ENCODE measurements around the gene PPP6R3.

The PPP6R3 gene

GRCh38 chr11:68591719-68592118 lies 131.2 kb downstream of the PPP6R3 start:
- TF ChIP-seq, protein P1, sequence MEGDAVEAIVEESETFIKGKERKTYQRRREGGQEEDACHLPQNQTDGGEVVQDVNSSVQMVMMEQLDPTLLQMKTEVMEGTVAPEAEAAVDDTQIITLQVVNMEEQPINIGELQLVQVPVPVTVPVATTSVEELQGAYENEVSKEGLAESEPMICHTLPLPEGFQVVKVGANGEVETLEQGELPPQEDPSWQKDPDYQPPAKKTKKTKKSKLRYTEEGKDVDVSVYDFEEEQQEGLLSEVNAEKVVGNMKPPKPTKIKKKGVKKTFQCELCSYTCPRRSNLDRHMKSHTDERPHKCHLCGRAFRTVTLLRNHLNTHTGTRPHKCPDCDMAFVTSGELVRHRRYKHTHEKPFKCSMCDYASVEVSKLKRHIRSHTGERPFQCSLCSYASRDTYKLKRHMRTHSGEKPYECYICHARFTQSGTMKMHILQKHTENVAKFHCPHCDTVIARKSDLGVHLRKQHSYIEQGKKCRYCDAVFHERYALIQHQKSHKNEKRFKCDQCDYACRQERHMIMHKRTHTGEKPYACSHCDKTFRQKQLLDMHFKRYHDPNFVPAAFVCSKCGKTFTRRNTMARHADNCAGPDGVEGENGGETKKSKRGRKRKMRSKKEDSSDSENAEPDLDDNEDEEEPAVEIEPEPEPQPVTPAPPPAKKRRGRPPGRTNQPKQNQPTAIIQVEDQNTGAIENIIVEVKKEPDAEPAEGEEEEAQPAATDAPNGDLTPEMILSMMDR (IDR thresholded peaks at IDR 0.05; ENCODE audit: low read depth, low read length, missing control alignments), result no peak
- in situ Hi-C loops (cut with HindIII; ENCODE audit: low pct_ligation_motif_present, low sequenced_read_pairs), result no loop called here

DNA sequence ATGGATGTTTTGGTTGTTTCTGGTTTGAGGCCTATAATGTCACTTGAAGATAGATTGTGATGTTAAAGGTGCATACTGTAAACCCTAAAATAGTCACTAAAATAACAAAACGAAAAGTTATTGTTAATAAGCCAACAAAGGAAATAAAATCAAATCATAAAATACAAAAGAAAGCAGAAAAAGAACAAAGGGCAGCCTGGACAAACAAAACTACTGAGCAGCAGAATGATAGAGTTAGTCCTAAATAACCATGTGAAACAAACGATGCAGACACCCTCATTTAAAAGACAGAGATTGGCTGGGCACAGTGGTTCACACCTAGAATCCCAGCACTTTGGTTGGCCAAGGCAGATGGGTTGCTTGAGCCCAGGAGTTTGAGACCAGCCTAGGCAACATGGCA lies 132.9 kb downstream of the PPP6R3 start:
- Histone ChIP-seq H3K27me3 (replicated peaks) (no peaks in the 10 kb centered on the region), H3K36me3 (replicated peaks) (peaks cover 48% of the 10 kb centered on the region), H3K27ac (no peak overlapping the region), H3K4me3 (ENCODE audit: low read depth, low read length) (no peak overlapping the region)
- no peak for DNase-seq
- TF ChIP-seq, protein P1 (IDR thresholded peaks at IDR 0.05; ENCODE audit: low read depth, low read length, missing control alignments), result no peak
- in situ Hi-C loops (cut with HindIII; ENCODE audit: low pct_ligation_motif_present, low sequenced_read_pairs), result no loop called here

More at GRCh38 chr11:68591719-68592118, 131.2 kb downstream of the PPP6R3 start:
- Histone ChIP-seq H3K36me3 (replicated peaks) (peaks cover 40% of the 10 kb centered on the region), H3K4me3 (ENCODE audit: low read depth, low read length) (no peak overlapping the region), H3K27me3 (replicated peaks) (no peaks in the 10 kb centered on the region), H3K27ac (no peak overlapping the region)
- DNase-seq, result no peak

- peaks cover 53% of the 10 kb centered on the region for H3K36me3 ChIP-seq (replicated peaks)
- no peak overlapping the region for H3K27ac ChIP-seq
- H3K4me3 ChIP-seq (ENCODE audit: low read depth, low read length), result no peak overlapping the region
- no peak for DNase-seq
- H3K27me3 ChIP-seq (replicated peaks), result no peaks in the 10 kb centered on the region
- TF ChIP-seq, protein P1 (IDR thresholded peaks at IDR 0.05; ENCODE audit: low read depth, low read length, missing control alignments), result no peak
- in situ Hi-C loops (cut with HindIII; ENCODE audit: low pct_ligation_motif_present, low sequenced_read_pairs), result no loop called here
These were observed 133.6 kb downstream of the PPP6R3 start for GRCh38 chr11:68594123-68594522.

DNA sequence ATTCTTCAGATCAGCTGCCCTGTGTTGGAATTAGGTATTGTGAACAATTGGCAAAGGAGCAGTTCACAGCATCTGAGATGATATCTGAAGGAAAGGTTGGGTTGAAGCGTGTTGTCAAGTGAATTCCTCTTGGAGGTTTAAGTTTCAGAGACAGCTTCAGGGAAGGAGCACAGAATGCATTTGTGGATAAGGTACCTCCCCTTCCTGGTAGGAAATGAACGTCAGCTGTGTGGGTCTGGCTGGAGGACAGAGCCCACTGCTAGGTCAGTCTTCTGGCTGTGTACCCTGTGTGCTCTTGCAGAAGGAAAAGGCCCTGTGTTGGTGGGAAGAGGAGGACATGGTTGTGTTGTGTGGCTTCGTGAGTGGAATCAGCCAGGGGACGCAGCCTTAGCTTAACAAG lies 135.7 kb downstream of the PPP6R3 start:
- DNase-seq, result no peak
- Histone ChIP-seq H3K4me3 (ENCODE audit: low read depth, low read length) (no peak overlapping the region), H3K27me3 (replicated peaks) (no peaks in the 10 kb centered on the region), H3K27ac (no peak overlapping the region), H3K36me3 (replicated peaks) (peaks cover 60% of the 10 kb centered on the region)
- in situ Hi-C loops (cut with HindIII; ENCODE audit: low pct_ligation_motif_present, low sequenced_read_pairs), result no loop called here
- TF ChIP-seq, protein P1 (IDR thresholded peaks at IDR 0.05; ENCODE audit: low read depth, low read length, missing control alignments), result no peak

DNA sequence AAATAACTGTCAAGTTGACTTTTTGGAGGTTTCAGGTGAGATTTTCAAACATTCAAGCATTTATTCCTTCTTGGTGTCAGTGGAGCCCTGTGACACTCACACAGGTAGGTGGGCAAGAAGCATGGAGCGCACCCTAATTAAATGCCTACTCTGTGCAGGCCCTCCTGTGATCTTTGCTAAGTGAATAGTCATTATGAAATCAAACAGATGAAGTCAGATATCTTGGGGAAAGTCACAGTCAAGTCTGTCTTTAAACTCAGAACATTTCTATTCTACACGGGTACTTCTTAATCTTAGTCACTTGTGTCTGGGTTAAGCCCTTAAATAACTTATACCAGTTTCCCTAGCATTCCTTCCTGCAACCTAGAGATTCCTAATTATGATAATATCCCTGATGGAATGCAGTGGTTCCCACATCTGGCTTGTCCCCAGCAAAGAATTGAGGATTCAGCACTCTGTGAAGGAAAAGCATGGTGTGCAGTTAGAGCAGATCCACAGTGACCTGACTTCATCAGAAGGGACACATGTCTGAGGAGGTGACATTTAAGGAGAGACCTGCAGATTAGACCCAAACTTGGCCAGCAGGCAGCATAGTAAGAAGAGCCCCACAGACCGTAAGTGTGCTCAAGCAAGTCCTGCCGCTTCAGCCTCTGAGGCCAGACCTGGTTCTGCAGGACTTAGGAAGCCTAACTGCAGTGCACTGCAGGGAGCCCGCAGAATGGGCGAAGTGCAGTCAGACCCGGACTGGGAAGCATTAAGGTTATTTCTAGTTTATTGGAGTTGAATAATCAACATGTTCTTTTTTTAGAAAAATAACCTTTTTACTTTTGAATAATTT lies 138.5 kb downstream of the PPP6R3 start:
- no peaks in the 10 kb centered on the region for H3K27me3 ChIP-seq (replicated peaks)
- no peak overlapping the region for H3K4me3 ChIP-seq (ENCODE audit: low read depth, low read length)
- DNase-seq, result peak; percentile 9
- H3K27ac ChIP-seq, result no peak overlapping the region
- H3K36me3 ChIP-seq (replicated peaks), result peaks cover 68% of the 10 kb centered on the region
- in situ Hi-C loops (cut with HindIII; ENCODE audit: low pct_ligation_motif_present, low sequenced_read_pairs), result no loop called here
- TF ChIP-seq, protein P1 (IDR thresholded peaks at IDR 0.05; ENCODE audit: low read depth, low read length, missing control alignments), result no peak
